Measurements from ENCODE around the gene COL28A1.

Gene COL28A1

DNA sequence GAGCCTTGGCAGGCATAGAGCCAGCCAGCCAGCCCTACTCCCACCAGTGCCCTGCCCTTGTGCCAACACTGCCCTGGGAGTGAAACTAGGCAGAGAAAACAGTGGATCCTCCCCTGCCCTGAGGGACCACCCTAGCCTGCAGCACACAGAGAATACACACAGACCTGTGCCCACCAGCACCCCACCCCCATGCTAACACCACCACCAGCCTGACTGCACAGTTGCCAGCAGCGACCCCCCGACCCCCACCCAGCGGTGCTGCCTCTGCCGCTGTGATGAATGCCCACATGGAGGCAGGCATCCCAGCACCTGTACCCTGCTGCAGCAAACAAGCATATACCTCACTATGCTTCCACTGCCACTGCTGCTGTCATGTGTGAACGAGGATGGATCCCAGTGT is 21.6 kb upstream of the COL28A1 start:
- no peak for DNase-seq

DNA sequence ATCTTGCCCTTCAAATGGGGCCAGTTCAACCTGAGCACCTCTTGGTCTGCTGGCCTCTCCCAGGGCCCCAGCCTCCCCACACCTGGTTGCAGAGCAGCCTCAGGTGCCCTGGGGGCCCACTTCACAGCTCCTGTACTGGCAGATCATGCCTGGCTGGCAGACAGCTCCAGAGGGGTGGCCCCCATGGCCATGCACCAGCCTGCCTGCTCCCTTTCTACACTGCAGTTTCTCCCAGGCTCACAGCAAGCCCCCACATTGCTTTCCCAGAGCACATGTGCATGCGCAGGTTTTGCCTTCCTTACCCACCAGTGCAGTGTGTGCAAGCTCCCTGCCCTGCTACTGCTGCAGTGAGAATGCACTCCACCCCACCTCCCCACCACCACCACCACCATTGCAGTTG is 21.2 kb upstream of the COL28A1 start:
- DNase-seq, result no peak

DNA sequence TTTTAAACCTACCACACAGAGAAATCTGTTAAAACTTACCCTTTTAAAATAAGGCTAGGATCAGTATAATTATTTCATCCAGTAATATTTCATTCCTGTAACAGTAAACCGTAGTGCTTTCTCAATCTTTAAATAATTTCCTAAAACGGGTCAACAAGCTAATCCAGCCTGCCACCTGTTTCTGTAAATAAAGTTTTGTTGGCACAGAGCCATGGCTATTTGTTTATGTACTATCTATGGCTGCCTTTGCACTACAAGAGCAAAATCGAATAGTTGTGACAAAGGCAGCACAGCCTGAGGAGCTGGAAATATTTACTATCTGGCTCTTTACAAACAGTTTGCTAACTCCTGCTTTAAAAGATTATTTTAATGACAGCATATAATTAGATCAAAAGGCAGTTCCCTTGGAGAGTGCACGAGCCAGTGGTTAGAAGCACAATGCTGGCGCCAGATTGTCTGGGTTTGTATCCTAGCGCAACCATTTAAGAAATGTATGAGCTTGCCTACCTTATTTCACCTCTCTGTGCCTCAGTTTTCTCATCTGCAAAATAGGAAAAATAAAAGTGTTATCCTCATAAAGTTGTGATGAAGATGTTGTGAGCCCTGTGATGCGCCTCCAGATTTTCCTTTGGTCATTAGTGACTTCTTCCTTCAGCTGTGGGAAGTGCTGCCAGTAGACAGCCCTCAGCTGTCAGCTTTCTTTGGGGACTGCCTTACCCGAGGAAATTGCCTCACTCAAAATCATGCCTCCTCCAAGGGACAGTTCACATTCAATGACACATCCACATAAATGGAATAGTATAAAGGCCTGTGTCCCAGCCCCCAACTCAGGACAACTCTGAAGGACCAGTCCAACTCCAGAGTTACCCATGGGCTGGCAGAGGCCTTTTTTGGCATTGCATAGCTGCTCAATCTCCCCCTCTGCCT is 19.2 kb upstream of the COL28A1 start:
- DNase-seq, result peak; percentile 8

DNA sequence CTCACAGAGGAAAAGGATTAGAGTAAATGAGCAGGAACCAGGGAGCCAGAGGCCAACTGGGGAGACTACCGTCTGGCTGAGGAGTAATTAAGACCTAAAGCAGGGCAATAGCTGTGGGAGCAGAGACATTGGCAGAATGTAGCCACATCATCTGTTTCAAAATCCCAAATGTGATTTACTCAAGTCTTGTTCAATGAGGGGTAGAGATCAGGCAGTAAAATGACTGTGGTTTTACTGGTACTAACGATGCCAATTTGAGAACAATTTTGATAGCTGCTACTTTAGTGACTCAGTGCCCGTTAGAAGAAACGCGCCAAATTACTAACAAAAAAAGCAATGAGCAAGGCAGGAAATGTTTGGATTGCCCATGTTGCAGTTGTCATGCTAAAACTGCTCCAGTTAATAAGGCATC is 18.4 kb upstream of the COL28A1 start:
- DNase-seq, result no peak

DNA sequence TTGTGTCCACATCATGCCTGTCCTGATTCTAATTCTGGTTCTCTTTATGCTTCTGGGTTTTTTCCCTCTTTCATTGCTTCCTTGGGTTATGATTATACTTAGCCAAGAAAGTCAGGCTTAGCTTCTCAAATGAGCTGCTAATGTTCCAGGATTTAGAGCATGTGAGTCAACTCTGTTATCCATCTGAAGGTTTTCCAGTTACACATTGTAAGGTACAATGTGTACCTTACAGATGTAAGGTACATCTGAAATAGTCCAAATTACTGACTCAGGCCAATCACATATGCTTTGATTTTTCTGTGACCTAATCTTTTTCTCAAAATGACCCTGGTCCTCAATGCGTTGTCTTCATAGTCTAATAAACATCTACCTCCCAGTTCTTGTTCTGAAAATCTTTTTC is 17.7 kb upstream of the COL28A1 start:
- DNase-seq, result no peak

DNA sequence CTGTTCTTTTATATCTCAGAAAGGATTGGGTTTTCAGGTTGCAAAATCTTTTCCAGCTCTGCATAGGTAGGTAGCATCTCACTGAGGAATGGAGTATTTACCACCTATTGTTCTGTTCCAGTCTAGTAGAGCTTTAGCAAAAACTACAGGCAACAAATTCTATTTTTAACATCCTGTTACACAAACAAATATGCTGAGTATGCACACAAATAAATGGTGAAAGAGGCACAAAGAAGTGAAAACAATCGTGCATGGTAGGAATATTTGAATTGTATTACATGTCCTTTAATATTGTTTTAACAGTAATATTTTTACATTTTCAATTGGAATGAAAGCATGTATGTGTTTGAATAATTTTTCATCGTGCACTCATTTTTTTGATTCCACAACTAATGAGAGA is 16.5 kb upstream of the COL28A1 start:
- no peak for DNase-seq

DNA sequence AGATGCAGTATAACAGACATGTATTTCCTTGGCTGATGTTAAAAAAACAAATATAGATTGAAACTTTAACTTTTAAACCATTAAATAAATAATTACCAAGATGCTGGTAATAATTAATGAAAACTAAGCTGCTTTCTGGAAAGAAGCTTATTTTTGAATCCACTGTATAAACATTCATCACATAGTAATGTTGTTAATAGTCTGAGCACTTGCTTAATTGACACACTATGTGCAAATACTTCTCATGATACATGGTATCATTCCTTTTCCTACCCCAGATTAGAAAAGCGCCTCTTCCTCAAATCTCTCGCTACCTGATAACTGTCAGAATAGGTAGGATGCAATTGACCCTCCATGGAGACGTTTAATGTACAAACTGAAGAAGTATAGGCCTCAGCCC is 15.0 kb upstream of the COL28A1 start:
- DNase-seq, result no peak

DNA sequence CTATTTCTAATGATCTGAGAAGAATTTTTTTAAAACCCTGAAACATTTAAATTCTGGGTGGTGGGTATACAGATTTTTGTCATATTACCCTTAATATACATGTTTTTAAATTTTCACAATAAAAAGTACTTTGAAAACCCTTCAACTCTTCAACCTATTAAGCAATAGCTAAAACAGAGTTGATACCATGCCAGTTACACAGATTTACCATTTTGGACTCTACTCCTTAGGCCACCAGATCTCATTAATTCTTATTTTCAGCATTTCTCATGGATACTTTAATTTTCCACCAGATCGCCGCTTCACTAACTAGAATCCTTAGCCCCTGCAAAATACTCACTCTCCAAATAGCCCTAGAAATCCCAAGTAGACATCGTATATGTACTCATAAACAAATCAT is 12.7 kb upstream of the COL28A1 start:
- no peak for DNase-seq

DNA sequence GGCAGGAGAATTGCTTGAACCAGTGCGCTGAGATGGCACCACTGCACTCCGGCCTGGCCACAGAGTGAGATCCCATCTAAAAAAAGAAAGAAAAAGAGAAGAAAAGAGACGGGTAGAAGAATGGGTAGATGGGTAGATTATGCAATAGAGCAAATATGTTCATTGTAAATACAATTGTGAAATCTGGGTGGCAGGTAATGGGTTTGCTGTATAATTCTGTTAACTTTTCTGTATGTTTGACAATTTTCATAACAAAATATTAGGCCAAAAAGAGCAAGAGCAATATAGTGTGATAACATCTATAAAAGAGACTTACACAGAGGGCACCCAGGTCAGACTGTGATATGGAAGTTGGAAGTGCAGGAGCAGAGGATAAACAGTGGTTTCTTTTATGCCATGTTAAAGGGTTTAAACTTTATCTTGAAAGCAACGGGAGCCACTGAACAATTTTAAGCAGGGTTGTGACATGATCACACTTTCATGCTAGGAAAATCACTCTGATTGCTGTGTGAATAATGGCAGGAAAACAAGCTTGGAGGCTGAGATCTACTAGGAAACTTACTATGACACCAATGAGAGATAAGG is 6.7 kb upstream of the COL28A1 start:
- DNase-seq, result no peak

DNA sequence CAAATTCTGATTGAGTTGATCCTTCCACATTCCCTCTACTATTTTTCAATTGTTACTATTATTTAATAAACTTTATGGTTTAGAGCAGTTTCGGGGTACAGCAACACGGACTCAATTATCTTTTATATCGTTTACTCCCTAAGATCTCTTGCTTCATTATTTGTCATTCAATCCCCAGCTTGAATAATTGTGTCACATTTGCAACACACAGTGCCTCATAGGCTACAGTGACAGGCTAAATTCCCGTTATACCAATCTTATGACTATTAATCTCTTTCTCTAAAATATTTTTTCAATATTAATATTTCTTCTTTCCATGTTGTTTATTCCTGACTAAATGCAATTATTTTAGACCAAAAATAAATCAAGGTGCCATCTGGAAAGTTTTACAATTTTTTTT is 4.0 kb upstream of the COL28A1 start:
- DNase-seq, result no peak

DNA sequence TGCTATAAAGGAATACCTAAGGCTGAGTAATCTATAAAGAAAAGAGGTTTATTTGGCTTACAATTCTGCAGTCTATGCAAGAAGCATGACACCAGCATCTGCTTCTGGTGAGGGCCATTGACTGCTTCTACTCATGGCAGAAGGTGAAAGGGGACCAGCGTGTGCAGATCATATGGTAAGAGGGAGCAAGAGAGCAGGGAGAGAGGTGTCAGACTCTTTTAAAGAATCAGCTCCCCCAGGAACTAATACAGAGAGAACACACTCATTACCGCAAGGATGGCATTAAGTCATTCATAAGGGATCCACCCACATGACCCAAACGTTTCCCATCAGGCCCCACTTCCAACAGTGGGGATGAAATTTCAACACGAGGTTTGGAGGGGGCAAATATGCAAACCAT is 3.5 kb upstream of the COL28A1 start:
- no peak for DNase-seq

DNA sequence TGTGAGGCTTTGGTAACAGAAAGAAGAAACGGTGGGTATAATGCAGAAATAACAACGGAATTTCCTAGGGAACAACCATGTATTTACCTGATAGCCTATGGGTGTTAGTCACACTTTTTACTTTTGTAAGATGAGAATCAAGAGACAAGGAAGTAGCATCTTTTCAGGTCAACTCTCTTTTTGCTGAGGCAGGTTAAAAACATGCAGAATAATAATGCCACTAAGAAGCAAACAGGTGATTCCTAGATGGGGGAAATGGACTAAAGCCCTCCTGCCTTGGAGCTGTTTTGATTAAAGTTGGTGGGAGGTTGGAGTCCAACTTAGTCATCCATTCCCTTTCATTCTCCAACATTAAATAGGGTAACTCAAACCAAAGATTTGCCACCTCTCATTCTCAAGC is 2.0 kb upstream of the COL28A1 start:
- DNase-seq, result no peak

DNA sequence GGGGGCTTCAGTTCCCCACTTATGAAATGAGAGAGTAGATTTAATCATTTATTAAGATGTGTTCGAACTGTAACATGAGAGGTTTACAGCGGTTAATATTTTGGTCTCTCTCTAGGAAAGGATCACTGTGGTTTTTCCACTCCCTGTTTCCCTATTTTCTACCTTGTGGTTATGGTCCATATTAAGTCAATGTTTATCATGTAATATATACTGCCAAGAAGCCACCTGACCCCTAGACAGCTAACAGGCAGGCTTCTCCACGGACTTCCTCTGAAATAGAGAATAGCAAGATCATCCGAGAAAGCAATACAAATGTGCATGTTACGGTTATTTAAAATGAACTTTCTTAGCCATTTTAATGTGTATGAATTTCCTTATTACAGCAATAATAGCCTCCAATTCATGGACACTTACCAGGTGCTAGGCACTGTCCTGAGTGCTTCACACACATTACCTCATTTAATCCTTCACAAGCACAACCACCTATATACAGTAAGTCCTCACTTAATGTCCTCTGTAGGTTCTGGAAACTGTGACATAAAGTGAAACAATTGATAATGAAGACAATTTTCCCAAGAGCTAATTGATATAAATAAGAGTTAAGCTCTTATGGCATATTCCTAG is 835 bp upstream of the COL28A1 start:
- DNase-seq, result no peak

DNA sequence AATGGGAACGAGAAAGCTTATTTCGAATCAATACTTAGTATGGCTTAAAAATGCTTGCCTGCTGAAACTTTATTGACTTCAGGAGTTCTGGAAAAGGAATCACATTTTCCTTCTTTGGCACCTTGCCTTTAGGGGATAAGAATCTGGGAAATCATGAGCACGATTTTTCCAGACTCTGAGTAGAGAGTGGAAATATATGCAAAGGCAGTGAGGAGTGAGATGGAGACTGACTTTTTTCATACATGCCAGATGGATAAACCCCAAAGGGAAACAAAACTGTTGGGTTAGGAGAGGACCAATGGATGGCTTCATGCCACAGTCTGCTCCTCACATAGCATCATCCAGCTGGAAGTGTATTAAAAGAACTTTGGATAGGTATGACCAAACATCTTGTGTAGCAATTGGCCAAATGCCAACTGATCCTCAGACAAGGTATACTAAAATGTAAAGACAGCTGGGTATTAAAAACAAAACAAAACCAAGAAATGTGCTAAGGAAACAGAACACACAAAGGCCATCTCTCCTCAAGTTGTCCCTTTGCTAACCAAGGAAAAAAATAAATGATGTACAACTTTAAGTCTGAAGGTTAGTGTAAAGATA is 1.7 kb downstream of the COL28A1 start:
- no peak for DNase-seq

DNA sequence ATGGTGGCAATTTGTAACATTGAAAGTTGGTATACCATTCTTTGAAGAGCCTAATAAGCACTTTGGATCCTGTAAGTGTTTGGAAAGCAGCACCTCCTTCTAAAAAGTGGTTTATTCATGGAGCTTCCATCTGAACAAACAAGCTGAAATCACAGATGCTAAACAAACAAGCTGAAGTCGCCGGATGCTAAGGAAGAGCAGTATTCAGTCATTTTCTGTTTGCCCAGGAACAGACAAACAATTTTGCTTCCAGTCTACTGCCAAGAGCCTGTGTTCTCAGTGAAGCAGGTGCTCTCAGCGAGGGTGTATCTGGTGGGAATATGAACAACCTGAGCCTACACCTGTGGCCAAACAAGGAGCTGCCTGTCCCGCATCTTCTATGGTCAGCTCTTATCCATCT is 6.3 kb downstream of the COL28A1 start:
- DNase-seq, result no peak

DNA sequence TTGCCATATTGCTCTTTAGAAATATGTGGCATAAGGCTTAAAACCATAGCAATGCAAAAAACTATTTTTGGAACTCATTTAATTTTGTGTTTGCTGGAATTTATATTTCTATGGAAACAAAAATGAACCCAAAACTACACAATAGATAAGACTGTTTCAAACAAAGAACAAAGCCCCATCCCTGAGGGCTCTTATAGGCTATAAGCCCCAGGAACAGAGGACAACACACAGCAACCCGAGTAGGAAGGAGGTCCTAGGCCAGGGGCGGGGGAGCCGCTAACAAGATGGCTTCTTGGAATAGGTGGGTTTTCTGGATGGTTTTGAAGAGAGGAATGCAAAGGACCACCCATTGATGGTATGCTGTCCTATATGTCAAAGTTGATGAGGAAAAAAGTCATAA is 8.6 kb downstream of the COL28A1 start:
- no peak for DNase-seq

DNA sequence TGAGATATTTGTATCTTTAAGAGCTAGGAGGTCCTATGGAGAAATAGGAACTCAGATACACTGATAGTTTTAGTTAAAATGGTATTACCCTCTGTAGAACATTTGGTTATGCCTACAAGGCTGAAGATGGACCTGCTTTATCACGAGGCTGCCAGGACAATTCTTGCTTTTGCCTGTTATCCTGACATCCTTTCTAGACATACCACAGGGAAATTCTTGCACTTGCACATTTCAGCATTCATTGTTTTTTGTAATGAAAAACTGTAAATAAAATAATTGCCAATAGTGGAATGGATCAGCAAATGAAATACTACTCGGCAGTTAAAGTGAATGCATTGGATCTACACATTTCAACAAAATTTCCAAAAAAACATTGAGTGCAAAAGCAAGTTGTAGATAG is 9.7 kb downstream of the COL28A1 start:
- DNase-seq, result no peak

DNA sequence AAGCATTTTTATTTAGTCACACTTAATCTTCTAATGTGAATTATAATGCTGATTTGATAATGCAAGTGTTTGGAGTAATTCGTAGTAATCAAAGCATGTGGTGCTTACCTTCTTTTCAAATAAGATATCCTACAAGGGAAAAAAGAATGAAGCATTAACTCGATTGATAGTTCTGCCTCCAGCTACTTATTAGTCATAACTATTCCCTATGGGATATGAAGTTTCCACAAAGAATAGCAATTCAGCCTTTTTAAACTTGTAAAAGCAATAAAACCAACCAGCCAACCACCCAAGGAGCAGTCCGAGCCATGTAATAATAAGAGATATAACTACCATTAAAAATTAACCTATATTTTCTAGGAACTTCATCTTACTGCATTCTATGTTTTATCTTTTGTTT is 11.6 kb downstream of the COL28A1 start:
- DNase-seq, result no peak

DNA sequence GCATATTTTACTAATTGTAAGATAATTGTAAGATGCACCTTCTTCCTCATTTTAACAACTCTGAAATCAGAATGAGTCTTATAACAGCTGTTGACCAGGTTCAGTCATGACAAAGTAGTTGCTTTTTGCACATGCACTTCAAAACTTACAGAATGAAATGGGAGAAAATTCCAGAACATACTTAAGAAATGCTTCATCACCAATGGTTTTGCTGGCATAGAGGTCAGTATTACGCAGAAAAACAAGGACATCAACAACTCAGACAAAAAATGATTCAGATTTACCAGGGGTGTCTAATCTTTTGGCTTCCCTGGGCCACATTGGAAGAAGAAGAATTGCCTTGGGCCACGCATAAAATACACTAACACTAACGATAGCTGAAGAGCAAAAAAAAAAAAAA is 13.3 kb downstream of the COL28A1 start:
- DNase-seq, result no peak

DNA sequence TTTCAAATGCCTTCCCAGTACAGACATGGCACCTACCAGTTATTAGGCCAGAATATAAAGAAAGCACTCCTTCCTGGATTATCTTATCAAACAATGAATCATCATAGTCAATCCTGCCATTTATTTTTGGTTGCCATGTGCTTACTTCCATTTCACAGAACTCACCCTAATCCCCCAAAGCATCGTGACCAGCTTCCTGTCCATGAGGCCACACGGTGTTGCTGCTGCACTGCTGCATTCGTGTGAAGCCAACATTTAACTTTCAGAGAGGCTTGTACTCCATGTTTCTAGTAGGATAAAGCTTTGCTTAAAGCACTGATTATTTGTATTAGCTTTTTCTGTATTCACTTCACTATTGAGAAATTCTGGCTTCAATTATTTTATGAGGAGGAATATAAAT is 14.4 kb downstream of the COL28A1 start:
- peak; percentile 14 for DNase-seq

DNA sequence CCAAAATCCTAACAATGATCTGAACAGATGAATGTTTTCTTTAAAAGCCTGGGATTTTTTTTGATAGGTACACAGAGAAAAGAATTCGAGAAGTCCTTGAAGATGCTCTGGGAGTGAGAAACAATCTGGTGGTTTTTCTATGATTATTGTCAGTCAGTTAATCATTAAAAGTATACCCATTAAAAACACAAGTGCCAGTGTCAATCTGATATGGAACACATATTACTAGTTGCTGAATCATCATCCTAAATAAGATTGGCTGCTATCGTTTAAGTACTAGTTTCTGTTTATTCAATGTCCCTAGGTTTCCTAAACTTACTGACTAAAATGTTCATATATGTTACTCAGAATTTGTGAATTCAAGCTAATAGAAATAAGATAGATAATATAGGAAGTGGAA is 16.1 kb downstream of the COL28A1 start:
- no peak for DNase-seq

DNA sequence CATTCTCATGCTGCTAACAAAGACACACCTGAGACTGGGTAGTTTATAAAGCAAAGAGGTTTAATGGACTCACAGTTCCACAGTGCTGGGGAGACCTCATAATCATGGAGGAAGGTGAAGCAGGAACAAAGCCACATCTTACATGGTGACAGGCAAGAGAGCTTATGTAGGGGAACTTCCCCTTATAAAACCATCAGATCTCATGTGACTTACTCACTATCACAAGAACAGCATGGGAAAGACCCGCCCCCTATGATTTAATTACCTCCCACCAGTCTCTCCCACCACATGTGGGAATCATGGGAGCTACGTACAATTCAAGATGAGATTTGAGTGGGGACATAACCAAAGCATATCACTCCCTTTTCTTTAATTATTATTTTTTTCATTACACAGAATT is 16.6 kb downstream of the COL28A1 start:
- DNase-seq, result peak; percentile 38

DNA sequence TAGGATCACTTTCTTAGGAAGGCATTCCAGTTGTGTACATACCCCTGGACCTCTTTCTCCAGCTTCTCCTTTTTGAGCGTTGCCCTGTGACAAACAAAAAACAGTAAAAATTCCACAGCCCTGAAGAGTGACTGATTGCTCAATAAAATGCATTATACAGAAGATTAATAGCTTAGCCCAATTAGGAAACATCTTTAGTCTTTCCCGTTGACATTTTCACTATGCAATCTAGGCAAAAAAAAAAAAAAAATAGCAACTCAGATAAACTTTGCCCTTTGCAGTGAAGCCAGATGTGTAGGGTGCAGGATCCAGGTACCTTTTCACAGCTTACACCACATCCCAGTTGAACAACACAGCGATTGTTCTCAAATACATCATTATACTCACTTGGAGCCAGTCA is 17.9 kb downstream of the COL28A1 start:
- no peak for DNase-seq

DNA sequence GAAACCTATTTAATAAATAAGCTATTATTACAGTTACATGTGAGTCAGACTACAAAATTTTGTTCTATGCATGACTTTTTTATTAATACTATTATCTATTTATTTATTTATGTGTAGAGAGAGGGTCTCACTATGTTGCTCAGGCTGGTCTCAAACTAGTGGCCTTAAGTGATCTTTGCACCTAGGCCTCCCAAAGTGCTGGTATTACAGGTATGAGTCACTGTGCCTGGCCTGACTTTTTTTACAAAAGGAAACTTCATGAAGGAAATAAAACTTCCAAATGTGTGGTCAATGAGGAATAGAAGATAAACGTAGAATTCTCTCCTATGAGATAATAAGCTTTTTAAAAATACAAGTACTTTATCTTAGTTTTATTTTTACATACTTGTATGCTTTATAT is 19.0 kb downstream of the COL28A1 start:
- DNase-seq, result no peak
